Upper lobe of right lung (tissue), 1 donor: ENCODE measurements around the gene ZNF792. TPM values are rescaled to one million over a fixed set of nuclear protein-coding genes. Genes with fewer than 3 reads are reported as not detected.
"Not testable (repeated sequence)": the region's sequence is repeated elsewhere in the genome, so short reads cannot be mapped to it uniquely, and the experiment has no call there.

ENCODE experiments used
- ATAC-seq: fragments of 200-7000 bp; cut with Tn5 transposase; one replicate; pipeline ENCODE4 v1.9.1; 2020; ENCODE audit warnings: mild to moderate bottlenecking, moderate library complexity
- DNase-seq: peaks from one replicate; pipeline ENCODE4 v3.0.0-alpha.2; 2020
- H3K27ac ChIP-seq: fragments of 200-600 bp; one replicate; pipeline ENCODE4 v1.8.0; 2022
- H3K27me3 ChIP-seq: fragments of 200-600 bp; one replicate; pipeline ENCODE4 v1.8.0; 2022; ENCODE audit warnings: mild to moderate bottlenecking
- H3K36me3 ChIP-seq: fragments of 200-600 bp; one replicate; pipeline ENCODE4 v1.8.0; 2022
- H3K4me1 ChIP-seq: fragments of 200-600 bp; one replicate; pipeline ENCODE4 v1.8.0; 2022
- H3K4me3 ChIP-seq: fragments of 200-600 bp; one replicate; pipeline ENCODE4 v1.8.0; 2022; ENCODE audit warnings: mild to moderate bottlenecking
- H3K9me3 ChIP-seq: fragments of 200-600 bp; one replicate; pipeline ENCODE4 v1.8.0; 2022
- intact Hi-C: fragments of 100-400 bp; cut with DNase I; formaldehyde crosslinking; loops from one replicate; pipeline ENCODE4 v1.11.0; 2022
- total RNA-seq: library from RNA; stranded (reverse); fragmentation: NEBNext Ultra II Directional; extraction: Animal tissue kit (Norgen Biotek cat#: 25700); gene quantifications from one replicate; pipeline ENCODE4 v1.2.1, GENCODE V29; 2021
- TF ChIP-seq, protein P1 (sequence below): fragments of 200-600 bp; IDR thresholded peaks from one replicate; pipeline ENCODE4 v1.8.0; 2022; ENCODE audit warnings: antibody characterized with exemption
- donor health status: DM: no; HTN: yes; CAD: no; lungs with severe emphysema.

Gene ZNF792
- total RNA-seq, 1 donor from 2014 or later, result 11.5 TPM

DNA sequence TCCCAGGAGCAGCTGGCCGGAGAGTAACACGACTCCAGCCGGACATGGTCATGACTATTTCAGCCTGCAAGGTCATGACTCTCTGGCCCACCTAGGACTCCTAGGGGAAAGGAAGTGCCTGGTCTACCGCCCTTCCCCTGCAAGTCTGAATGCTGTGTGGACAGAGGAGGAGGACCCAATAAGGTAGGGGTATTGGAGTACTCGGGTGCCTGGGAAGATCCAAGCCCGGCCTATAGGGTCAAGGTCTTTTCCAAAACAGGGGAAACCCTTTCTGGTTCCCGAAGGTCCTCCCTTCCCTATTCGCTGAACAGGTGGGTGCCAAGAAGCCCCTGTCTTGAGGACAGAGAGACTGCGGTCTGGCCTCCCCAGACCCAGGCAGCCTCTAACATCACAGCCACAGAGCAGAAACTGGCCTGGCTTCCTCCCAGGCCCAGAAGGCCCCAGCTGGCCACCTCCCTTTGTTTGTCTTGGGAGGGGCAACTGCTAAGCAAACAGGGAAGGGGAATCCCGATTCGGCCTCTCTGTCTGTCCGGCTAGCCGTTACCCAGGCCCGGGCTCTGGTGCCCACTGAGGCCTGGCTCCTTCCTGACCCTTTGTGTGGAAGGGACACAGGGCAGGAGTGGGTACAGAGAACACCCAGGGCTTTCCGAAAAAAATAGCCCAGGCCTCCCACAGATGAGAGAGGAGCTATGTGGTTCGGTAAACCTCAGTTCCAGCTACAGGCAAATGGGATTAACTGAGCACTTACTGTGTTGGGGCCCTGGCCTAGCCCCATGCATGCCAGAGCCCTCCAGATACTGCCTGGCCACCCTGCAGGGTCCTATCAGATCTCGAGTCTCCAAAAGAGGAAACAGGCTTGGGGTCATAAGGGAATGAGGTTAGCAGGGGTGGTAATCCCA lies 30.9 kb upstream of the ZNF792 start:
- peak; percentile 80 for DNase-seq
- Histone ChIP-seq H3K27ac (peak overlapping the region; percentile 78), H3K27me3 (no peaks in the 10 kb centered on the region), H3K4me3 (peak overlapping the region; percentile 10), H3K9me3 (no peaks in the 10 kb centered on the region), H3K36me3 (no peaks in the 10 kb centered on the region), H3K4me1 (peaks cover 39% of the 10 kb centered on the region)
- TF ChIP-seq, protein P1, sequence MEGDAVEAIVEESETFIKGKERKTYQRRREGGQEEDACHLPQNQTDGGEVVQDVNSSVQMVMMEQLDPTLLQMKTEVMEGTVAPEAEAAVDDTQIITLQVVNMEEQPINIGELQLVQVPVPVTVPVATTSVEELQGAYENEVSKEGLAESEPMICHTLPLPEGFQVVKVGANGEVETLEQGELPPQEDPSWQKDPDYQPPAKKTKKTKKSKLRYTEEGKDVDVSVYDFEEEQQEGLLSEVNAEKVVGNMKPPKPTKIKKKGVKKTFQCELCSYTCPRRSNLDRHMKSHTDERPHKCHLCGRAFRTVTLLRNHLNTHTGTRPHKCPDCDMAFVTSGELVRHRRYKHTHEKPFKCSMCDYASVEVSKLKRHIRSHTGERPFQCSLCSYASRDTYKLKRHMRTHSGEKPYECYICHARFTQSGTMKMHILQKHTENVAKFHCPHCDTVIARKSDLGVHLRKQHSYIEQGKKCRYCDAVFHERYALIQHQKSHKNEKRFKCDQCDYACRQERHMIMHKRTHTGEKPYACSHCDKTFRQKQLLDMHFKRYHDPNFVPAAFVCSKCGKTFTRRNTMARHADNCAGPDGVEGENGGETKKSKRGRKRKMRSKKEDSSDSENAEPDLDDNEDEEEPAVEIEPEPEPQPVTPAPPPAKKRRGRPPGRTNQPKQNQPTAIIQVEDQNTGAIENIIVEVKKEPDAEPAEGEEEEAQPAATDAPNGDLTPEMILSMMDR, result no peak
- intact Hi-C loops, result no loop called here
- peak; percentile 76 for ATAC-seq

DNA sequence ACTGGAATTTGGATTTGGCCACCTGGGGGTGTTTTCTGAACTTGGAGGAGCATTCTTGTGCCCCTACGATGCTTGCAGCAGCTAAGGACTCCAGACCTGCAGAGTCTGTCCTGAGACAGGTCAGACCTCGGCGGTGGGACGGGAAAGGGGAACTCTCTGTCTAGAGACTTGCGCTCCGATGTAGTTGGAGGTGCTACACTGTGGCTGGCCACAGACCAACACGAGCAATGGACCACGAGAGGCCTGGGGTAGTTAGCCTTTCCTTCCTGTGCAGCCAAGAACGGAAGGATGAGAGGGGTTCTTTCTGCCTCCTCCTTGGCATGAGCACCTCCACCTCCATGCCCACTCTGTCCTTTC lies 30.2 kb upstream of the ZNF792 start:
- Histone ChIP-seq H3K27me3 (no peaks in the 10 kb centered on the region), H3K27ac (peak overlapping the region; percentile 78), H3K4me1 (peaks cover 33% of the 10 kb centered on the region), H3K9me3 (no peaks in the 10 kb centered on the region), H3K36me3 (no peaks in the 10 kb centered on the region), H3K4me3 (no peak overlapping the region)
- no peak for ATAC-seq
- TF ChIP-seq, protein P1, result no peak
- DNase-seq, result no peak
- intact Hi-C loops, result no loop called here

DNA sequence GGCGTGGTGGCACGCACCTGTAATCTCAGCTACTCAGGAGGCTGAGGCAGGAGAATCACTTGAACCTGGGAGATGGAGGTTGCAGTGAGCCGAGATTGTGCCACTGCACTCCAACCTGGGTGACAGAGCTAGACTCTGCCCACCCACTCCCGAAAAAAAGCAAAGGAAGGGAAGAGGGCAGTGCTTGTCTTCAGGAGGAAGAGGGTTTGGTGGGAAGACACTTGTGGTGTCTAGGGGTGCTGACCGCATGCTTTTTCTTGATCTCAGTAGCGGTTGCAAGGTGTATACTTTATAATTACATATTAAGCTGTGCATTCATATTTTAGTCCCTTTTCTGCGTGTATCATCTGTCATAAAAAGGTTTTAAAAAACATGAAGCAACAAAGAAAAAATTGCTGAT lies 28.6 kb upstream of the ZNF792 start:
- H3K4me1 ChIP-seq, result peaks cover 21% of the 10 kb centered on the region
- H3K36me3 ChIP-seq, H3K9me3 ChIP-seq, DNase-seq, ATAC-seq, H3K27me3 ChIP-seq, H3K4me3 ChIP-seq, intact Hi-C loops, H3K27ac ChIP-seq: not testable (repeated sequence)

DNA sequence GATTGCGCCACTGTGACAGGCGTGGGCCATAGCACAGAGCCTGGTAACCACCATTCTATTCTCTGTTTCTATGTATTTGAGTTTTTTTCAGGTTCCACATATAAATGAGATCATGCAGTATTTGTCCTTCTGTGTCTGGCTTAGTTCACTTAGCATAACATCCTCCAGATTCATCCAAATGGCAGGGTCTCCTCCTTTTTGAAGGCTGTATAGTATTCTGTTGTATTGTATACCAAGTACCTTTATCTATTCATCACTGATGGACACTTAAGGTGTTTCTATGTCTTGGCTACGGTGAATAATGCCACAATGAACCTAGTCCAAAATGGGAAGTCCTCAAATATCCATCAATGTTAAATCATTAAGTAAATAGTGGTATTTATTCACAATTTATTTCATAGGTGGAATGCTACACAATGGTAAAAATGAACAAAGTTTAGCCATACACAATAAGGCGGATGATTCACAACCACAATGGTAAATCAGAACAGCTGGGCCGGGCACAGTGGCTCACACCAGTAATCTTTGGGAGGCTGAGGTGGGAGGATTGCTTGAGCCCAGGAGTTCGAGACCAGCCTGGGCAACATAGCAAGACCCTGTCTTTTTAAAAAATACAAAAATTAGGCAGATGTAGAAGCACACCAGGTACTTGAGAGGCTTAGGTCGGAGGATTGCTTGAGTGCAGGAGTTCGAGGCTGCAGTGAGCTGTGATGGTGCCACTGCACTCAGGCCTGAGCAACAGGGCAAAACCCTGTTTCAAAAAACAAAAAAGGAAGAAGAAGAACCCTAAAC lies 27.7 kb upstream of the ZNF792 start:
- Histone ChIP-seq H3K27me3 (no peaks in the 10 kb centered on the region), H3K9me3 (no peaks in the 10 kb centered on the region), H3K4me1 (peaks cover 18% of the 10 kb centered on the region), H3K27ac (no peak overlapping the region), H3K4me3 (no peak overlapping the region), H3K36me3 (no peaks in the 10 kb centered on the region)
- DNase-seq (no peak), ATAC-seq (no peak)
- TF ChIP-seq, protein P1, result no peak
- intact Hi-C loops, result no loop called here

DNA sequence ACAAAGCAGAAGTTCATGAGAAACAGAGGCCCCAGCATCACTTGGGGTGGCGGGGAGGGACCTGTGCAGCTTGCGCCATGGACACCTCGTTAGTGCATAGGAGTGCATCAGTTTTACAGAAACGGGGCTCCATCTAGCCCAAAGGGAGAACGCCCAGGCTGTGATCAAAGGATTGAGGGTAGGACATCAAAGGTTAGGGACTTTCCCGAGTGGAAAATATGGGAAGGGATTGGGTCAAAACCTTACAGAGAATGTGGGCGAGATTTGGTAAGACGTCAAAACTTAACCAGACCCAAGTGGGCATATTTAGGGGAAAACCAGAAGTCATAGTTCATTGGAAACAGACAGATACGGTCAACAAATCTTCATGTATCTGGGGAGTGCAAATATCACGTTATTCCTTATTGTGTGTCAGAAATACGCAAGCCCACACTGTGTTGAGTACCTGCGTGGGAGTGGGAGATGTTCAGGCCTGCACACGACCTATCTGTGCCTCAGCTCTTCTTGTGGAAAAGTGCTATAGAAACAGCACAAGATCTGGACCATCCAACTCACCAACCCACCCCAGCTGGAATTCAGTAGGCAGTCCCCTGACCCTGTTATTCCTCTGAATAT lies 26.7 kb upstream of the ZNF792 start:
- Histone ChIP-seq H3K27ac (no peak overlapping the region), H3K27me3 (no peaks in the 10 kb centered on the region), H3K9me3 (no peaks in the 10 kb centered on the region), H3K4me1 (peaks cover 17% of the 10 kb centered on the region), H3K36me3 (no peaks in the 10 kb centered on the region), H3K4me3 (no peak overlapping the region)
- TF ChIP-seq, protein P1, result no peak
- ATAC-seq (no peak), DNase-seq (no peak)
- intact Hi-C loops, result no loop called here

DNA sequence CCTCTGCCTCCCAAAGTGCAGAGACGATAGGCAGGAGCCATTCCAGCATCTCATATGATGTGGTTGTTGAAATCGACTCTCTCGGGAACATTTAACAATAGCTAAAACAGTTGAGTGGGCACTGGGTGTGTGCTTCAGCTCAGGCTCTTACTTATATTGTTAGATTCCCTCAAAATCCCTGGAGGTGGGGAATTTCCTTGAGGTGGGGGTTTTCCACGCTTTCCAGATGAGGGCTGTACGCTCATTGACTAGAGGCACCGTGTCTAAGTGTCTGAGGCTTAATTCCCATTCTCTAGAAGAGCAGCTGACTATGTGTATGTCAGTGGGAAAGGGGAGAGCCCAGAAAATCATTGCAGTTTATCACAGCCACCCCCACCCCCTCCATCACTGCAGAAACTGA lies 25.3 kb upstream of the ZNF792 start:
- Histone ChIP-seq H3K4me3 (no peak overlapping the region), H3K4me1 (peaks cover 11% of the 10 kb centered on the region), H3K27me3 (no peaks in the 10 kb centered on the region), H3K36me3 (no peaks in the 10 kb centered on the region), H3K27ac (no peak overlapping the region), H3K9me3 (no peaks in the 10 kb centered on the region)
- peak; percentile 1 for DNase-seq
- TF ChIP-seq, protein P1, result no peak
- intact Hi-C loops, result no loop called here
- no peak for ATAC-seq
